SU-DHL-6 (cell line): ENCODE results near the gene SCEL.

Experiments used
- H2AFZ ChIP-seq: fragments of 200-600 bp; sonication (generic); 2 replicates; pipeline ENCODE4 v1.6.1; 2014; ENCODE audit warnings: low read depth, mild to moderate bottlenecking, moderate library complexity, mixed read lengths, antibody characterized with exemption, low read length; ENCODE audit not compliant: severe bottlenecking
- H3F3A ChIP-seq: fragments of 200-600 bp; shearing (Covaris generic); 2 replicates; pipeline ENCODE4 v1.6.0; 2016; ENCODE audit warnings: antibody characterized with exemption, mild to moderate bottlenecking; ENCODE audit not compliant: insufficient read depth
- H3K27ac ChIP-seq: fragments of 200-600 bp; sonication (generic); 2 replicates; pipeline ENCODE4 v1.5.1; 2016; ENCODE audit warnings: low read depth, mild to moderate bottlenecking, low read length, moderate library complexity, mixed read lengths
- H3K27me3 ChIP-seq: fragments of 200-600 bp; sonication (generic), shearing (Covaris generic); 2 replicates; pipeline ENCODE4 v1.6.0; 2014; ENCODE audit warnings: mild to moderate bottlenecking, low read length
- H3K36me3 ChIP-seq: fragments of 200-600 bp; sonication (generic); 2 replicates; pipeline ENCODE4 v1.6.1; 2014; ENCODE audit warnings: mild to moderate bottlenecking, low read length, mixed read lengths
- H3K4me2 ChIP-seq: fragments of 300-600, 200-600 bp; shearing (Covaris generic), sonication (generic); 2 replicates; pipeline ENCODE4 v1.6.0; 2014; ENCODE audit warnings: low read length, low read depth, mild to moderate bottlenecking; ENCODE audit not compliant: poor library complexity, severe bottlenecking
- H3K4me3 ChIP-seq: fragments of 200-600 bp; sonication (generic); 2 replicates; pipeline ENCODE4 v1.5.1; 2014; ENCODE audit warnings: antibody characterized with exemption, low read length, mild to moderate bottlenecking, mixed read lengths; ENCODE audit not compliant: insufficient read depth, poor library complexity, severe bottlenecking
- H3K79me2 ChIP-seq: fragments of 200-600 bp; sonication (generic); 2 replicates; pipeline ENCODE4 v1.6.1; 2014; ENCODE audit warnings: mild to moderate bottlenecking, low read length, moderate library complexity; ENCODE audit not compliant: insufficient read depth
- H3K9ac ChIP-seq: fragments of 200-600 bp; sonication (generic); 2 replicates; pipeline ENCODE4 v1.7.0; 2014; ENCODE audit warnings: mild to moderate bottlenecking, low read length
- H3K9me2 ChIP-seq: fragments of 200-600 bp; sonication (generic); replicated peaks from 2 replicates; pipeline ENCODE4 v1.6.1; 2014; ENCODE audit warnings: low read length; ENCODE audit not compliant: insufficient read depth
- H3K9me3 ChIP-seq: fragments of 200-600 bp; sonication (generic); 2 replicates; pipeline ENCODE4 v1.6.1; 2014; ENCODE audit warnings: low read length, mixed read lengths; ENCODE audit not compliant: insufficient read depth
- H4K20me1 ChIP-seq: fragments of 200-600 bp; sonication (generic); 2 replicates; pipeline ENCODE4 v1.6.1; 2014; ENCODE audit warnings: low read depth, mild to moderate bottlenecking, antibody characterized with exemption, low read length, moderate library complexity, mixed read lengths
- CTCF ChIP-seq: fragments of 200-600 bp; sonication (generic); IDR thresholded peaks from one replicate; pipeline ENCODE4 v1.5.1; 2017; ENCODE audit warnings: antibody characterized with exemption, mild to moderate bottlenecking, low read length, moderate library complexity; ENCODE audit not compliant: insufficient read depth, poor library complexity, severe bottlenecking
- EZH2phosphoT487 ChIP-seq: fragments of 200-600 bp; sonication (generic), shearing (Covaris generic); conservative IDR thresholded peaks from 2 replicates; pipeline ENCODE4 v1.6.1; 2018; ENCODE audit warnings: mild to moderate bottlenecking, antibody characterized with exemption, low read length, moderate library complexity, mixed read lengths

The SCEL gene

GRCh38 chr13:77583581-77583980 is 48.1 kb downstream of the SCEL start:
- Histone ChIP-seq H3F3A (no peaks in the 10 kb centered on the region), H3K27me3 (no peaks in the 10 kb centered on the region)

GRCh38 chr13:77584106-77584505 is 48.6 kb downstream of the SCEL start:
- Histone ChIP-seq H3K4me3 (no peak overlapping the region), H3K79me2 (no peaks in the 10 kb centered on the region), H2AFZ (no peak overlapping the region), H3K9me2 (no peaks in the 10 kb centered on the region), H3K4me2 (no peak overlapping the region), H3K9me3 (no peaks in the 10 kb centered on the region), H3K27ac (no peak overlapping the region), H3K27me3 (no peaks in the 10 kb centered on the region), H3K36me3 (no peaks in the 10 kb centered on the region), H3F3A (no peaks in the 10 kb centered on the region), H3K9ac (no peak overlapping the region), H4K20me1 (no peaks in the 10 kb centered on the region)
- TF ChIP-seq CTCF (no peak), EZH2phosphoT487 (no peak)

More at GRCh38 chr13:77583581-77583980, 48.1 kb downstream of the SCEL start:
- Histone ChIP-seq H2AFZ (no peak overlapping the region), H3K9ac (no peak overlapping the region), H4K20me1 (no peaks in the 10 kb centered on the region), H3K36me3 (no peaks in the 10 kb centered on the region), H3K9me3 (no peaks in the 10 kb centered on the region), H3K79me2 (no peaks in the 10 kb centered on the region), H3K27ac (no peak overlapping the region), H3K4me3 (no peak overlapping the region), H3K4me2 (no peak overlapping the region), H3K9me2 (no peaks in the 10 kb centered on the region)
- TF ChIP-seq CTCF = no peak
- no peak for TF ChIP-seq EZH2phosphoT487

GRCh38 chr13:77595166-77595810 is 59.8 kb downstream of the SCEL start:
- no peaks in the 10 kb centered on the region for H3K9me3 ChIP-seq
- no peaks in the 10 kb centered on the region for H3K27me3 ChIP-seq
- H3K27ac ChIP-seq = no peak overlapping the region
- H3K36me3 ChIP-seq = no peaks in the 10 kb centered on the region
- no peak overlapping the region for H3K4me2 ChIP-seq
- no peaks in the 10 kb centered on the region for H3K79me2 ChIP-seq
- TF ChIP-seq EZH2phosphoT487 (no peak), CTCF (no peak)
- H3K9ac ChIP-seq = no peak overlapping the region
- H3K9me2 ChIP-seq = no peaks in the 10 kb centered on the region
- no peak overlapping the region for H3K4me3 ChIP-seq
- no peaks in the 10 kb centered on the region for H3F3A ChIP-seq
- H4K20me1 ChIP-seq = no peaks in the 10 kb centered on the region
- no peak overlapping the region for H2AFZ ChIP-seq
